ENCODE data around the gene CPXM2.

CPXM2 gene

GRCh38 chr10:123855008-123855684 is 36.5 kb downstream of the CPXM2 start:
- Histone ChIP-seq H3K4me3 (ENCODE audit: insufficient read depth, low read depth, low read length, poor library complexity, severe bottlenecking) (no peak overlapping the region), H3K36me3 (ENCODE audit: control insufficient read depth, insufficient read depth, low read length) (no peaks in the 10 kb centered on the region), H3K9me3 (ENCODE audit: control insufficient read depth, low read length) (no peaks in the 10 kb centered on the region), H3K4me1 (ENCODE audit: control insufficient read depth, insufficient read depth, low read length, poor library complexity, severe bottlenecking) (no peaks in the 10 kb centered on the region), H3K27me3 (replicated peaks; ENCODE audit: control insufficient read depth, insufficient read depth, low read length, poor library complexity, severe bottlenecking) (no peaks in the 10 kb centered on the region), H3K27ac (ENCODE audit: insufficient read depth, low read length, poor library complexity, severe bottlenecking) (no peak overlapping the region)
- DNase-seq: no peak

GRCh38 chr10:123854498-123854897 is 37.1 kb downstream of the CPXM2 start:
- Histone ChIP-seq H3K4me3 (ENCODE audit: insufficient read depth, low read depth, low read length, poor library complexity, severe bottlenecking) (no peak overlapping the region), H3K9me3 (ENCODE audit: control insufficient read depth, low read length) (no peaks in the 10 kb centered on the region), H3K36me3 (ENCODE audit: control insufficient read depth, insufficient read depth, low read length) (no peaks in the 10 kb centered on the region), H3K27ac (ENCODE audit: insufficient read depth, low read length, poor library complexity, severe bottlenecking) (no peak overlapping the region), H3K4me1 (ENCODE audit: control insufficient read depth, insufficient read depth, low read length, poor library complexity, severe bottlenecking) (no peaks in the 10 kb centered on the region), H3K27me3 (replicated peaks; ENCODE audit: control insufficient read depth, insufficient read depth, low read length, poor library complexity, severe bottlenecking) (no peaks in the 10 kb centered on the region)
- no peak for DNase-seq

- Histone ChIP-seq H3K27me3 (replicated peaks; ENCODE audit: control insufficient read depth, insufficient read depth, low read length, poor library complexity, severe bottlenecking) (no peaks in the 10 kb centered on the region), H3K36me3 (ENCODE audit: control insufficient read depth, insufficient read depth, low read length) (no peaks in the 10 kb centered on the region), H3K4me3 (ENCODE audit: insufficient read depth, low read depth, low read length, poor library complexity, severe bottlenecking) (no peak overlapping the region), H3K9me3 (ENCODE audit: control insufficient read depth, low read length) (no peaks in the 10 kb centered on the region), H3K27ac (ENCODE audit: insufficient read depth, low read length, poor library complexity, severe bottlenecking) (no peak overlapping the region), H3K4me1 (ENCODE audit: control insufficient read depth, insufficient read depth, low read length, poor library complexity, severe bottlenecking) (no peaks in the 10 kb centered on the region)
- no peak for DNase-seq
Observed at GRCh38 chr10:123854003-123854402, 37.6 kb downstream of the CPXM2 start.

DNA sequence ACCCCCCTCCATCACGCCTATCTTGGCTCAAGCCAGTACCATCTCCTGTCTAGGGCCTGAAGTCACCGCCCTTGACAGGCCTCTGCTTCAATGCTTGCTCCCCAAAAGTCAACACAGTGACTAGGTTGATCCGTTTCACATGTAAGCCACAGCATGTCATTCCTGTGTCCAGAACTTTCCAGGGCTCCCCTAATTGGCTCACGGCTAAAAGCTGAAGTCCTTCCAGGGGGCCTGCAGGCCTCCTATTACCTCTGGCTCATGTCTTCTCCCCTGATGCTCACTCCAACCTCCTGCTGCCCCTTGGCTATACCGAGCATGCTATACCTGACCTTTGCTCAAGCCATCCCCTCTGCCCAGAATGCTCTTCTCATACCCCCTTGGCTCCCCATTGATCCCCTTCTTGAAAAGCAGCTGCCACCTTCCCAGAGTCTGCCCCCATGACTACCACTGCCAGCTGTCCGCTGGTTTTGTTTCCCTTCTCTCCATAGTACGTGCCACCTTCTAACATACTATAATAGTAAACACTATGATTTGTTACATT is 39.1 kb downstream of the CPXM2 start:
- Histone ChIP-seq H3K4me1 (ENCODE audit: control insufficient read depth, insufficient read depth, low read length, poor library complexity, severe bottlenecking) (no peaks in the 10 kb centered on the region), H3K27ac (ENCODE audit: insufficient read depth, low read length, poor library complexity, severe bottlenecking) (no peak overlapping the region), H3K9me3 (ENCODE audit: control insufficient read depth, low read length) (no peaks in the 10 kb centered on the region), H3K36me3 (ENCODE audit: control insufficient read depth, insufficient read depth, low read length) (no peaks in the 10 kb centered on the region), H3K4me3 (ENCODE audit: insufficient read depth, low read depth, low read length, poor library complexity, severe bottlenecking) (no peak overlapping the region), H3K27me3 (replicated peaks; ENCODE audit: control insufficient read depth, insufficient read depth, low read length, poor library complexity, severe bottlenecking) (no peaks in the 10 kb centered on the region)
- no peak for DNase-seq

DNA sequence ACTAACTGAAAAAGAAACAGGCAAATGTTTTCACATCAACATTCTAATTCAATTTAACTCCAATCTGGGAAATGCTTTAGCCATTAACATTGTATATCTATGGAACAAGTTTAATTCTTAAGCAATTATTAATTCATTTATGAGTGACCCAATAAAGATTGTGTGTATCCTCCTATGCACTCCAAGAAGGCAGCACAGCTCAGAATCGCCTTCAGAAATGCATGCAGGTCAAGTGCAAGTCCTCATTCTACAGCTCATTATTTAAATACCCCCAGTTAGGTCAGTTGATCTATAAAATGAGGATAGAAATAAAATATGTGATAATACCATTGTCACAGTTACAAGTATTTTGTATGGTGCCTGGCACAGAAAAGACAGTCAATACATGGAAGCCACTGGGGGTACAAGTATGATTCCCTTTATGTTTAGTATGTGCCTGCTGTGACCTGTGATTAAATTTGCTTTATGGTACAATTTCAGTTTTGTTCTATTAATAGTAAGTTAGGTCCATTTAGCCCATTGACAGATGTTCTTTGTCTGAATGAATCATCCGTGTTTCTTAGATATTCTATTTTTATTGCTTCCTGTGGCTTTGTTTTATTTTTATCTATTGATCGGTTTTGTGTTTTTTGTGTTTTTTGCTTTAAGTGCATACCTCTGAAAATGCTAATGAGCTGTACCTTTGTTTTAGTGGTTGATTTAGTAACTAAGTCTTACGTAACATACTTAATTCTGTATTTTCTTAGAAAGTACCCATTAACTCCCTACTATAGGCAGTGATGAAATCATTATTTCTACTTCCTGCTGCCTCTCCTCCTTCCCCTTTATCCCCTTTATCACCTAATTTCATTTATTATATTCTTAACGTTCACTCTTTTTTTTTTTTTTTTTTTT is 42.8 kb downstream of the CPXM2 start:
- no peaks in the 10 kb centered on the region for H3K27me3 ChIP-seq (replicated peaks; ENCODE audit: control insufficient read depth, insufficient read depth, low read length, poor library complexity, severe bottlenecking)
- no peak for DNase-seq
- no peaks in the 10 kb centered on the region for H3K9me3 ChIP-seq (ENCODE audit: control insufficient read depth, low read length)
- H3K36me3 ChIP-seq (ENCODE audit: control insufficient read depth, insufficient read depth, low read length): no peaks in the 10 kb centered on the region
- no peak overlapping the region for H3K4me3 ChIP-seq (ENCODE audit: insufficient read depth, low read depth, low read length, poor library complexity, severe bottlenecking)
- no peak overlapping the region for H3K27ac ChIP-seq (ENCODE audit: insufficient read depth, low read length, poor library complexity, severe bottlenecking)
- H3K4me1 ChIP-seq (ENCODE audit: control insufficient read depth, insufficient read depth, low read length, poor library complexity, severe bottlenecking): no peaks in the 10 kb centered on the region

DNA sequence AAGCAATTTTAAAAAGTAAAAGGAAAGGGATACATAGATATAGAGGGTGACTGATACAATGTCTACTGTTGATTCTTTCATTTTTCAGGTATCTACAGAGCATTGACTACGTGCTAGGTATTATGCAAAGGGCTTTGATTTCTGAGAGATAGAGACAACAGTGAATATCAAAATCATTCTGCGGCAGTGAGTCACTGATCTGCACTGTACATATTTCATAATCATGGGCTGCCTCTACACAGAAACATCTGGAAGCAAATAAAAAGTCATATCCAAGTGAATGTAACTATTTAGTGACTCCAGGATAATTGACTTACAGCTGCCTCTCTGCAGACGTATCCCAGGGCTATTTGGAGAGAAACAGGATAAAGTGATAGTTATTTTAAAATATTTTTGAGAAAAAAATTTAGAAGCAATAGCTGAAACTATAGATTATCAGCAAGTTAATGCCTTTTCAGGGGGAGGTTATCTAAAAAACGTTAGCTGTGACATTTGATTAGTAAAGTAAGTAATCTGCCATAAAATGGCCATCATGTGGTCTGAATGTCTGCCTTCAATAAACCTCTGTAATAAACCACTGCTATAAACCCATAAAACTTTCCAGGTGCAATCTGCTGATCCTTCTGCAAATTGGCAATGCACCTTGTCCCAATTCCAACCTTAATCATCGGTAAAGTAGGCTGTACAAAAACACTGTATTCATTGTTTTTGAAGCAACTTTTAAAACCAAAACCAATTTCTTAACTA is 43.7 kb downstream of the CPXM2 start:
- H3K36me3 ChIP-seq (ENCODE audit: control insufficient read depth, insufficient read depth, low read length): no peaks in the 10 kb centered on the region
- no peak overlapping the region for H3K27ac ChIP-seq (ENCODE audit: insufficient read depth, low read length, poor library complexity, severe bottlenecking)
- H3K4me3 ChIP-seq (ENCODE audit: insufficient read depth, low read depth, low read length, poor library complexity, severe bottlenecking): no peak overlapping the region
- H3K4me1 ChIP-seq (ENCODE audit: control insufficient read depth, insufficient read depth, low read length, poor library complexity, severe bottlenecking): no peaks in the 10 kb centered on the region
- no peaks in the 10 kb centered on the region for H3K9me3 ChIP-seq (ENCODE audit: control insufficient read depth, low read length)
- DNase-seq: no peak
- no peaks in the 10 kb centered on the region for H3K27me3 ChIP-seq (replicated peaks; ENCODE audit: control insufficient read depth, insufficient read depth, low read length, poor library complexity, severe bottlenecking)

DNA sequence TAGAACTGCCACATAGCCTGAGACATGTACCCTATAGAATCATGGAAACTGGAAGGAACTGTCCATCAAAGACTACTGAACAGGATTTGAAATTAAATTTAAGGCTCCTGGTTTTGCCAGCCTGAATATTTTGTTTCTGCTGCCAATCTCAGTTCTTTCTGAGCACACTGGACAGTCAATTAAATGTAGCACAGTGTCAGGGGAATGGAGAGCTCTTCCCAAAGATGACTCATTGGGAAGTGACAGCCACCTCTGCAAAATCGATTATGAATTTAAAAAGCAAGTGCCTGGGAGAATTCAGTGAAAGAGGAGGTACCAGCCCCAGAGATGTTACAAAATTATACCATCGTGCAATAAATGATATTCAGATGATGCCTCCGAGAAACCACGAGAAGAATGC is 47.8 kb downstream of the CPXM2 start:
- H3K36me3 ChIP-seq (ENCODE audit: control insufficient read depth, insufficient read depth, low read length): no peaks in the 10 kb centered on the region
- H3K9me3 ChIP-seq (ENCODE audit: control insufficient read depth, low read length): no peaks in the 10 kb centered on the region
- no peak overlapping the region for H3K4me3 ChIP-seq (ENCODE audit: insufficient read depth, low read depth, low read length, poor library complexity, severe bottlenecking)
- DNase-seq: no peak
- no peak overlapping the region for H3K27ac ChIP-seq (ENCODE audit: insufficient read depth, low read length, poor library complexity, severe bottlenecking)
- H3K27me3 ChIP-seq (replicated peaks; ENCODE audit: control insufficient read depth, insufficient read depth, low read length, poor library complexity, severe bottlenecking): no peaks in the 10 kb centered on the region
- no peaks in the 10 kb centered on the region for H3K4me1 ChIP-seq (ENCODE audit: control insufficient read depth, insufficient read depth, low read length, poor library complexity, severe bottlenecking)

- Histone ChIP-seq H3K4me3 (ENCODE audit: insufficient read depth, low read depth, low read length, poor library complexity, severe bottlenecking) (no peak overlapping the region), H3K4me1 (ENCODE audit: control insufficient read depth, insufficient read depth, low read length, poor library complexity, severe bottlenecking) (no peaks in the 10 kb centered on the region), H3K9me3 (ENCODE audit: control insufficient read depth, low read length) (no peaks in the 10 kb centered on the region), H3K36me3 (ENCODE audit: control insufficient read depth, insufficient read depth, low read length) (no peaks in the 10 kb centered on the region), H3K27me3 (replicated peaks; ENCODE audit: control insufficient read depth, insufficient read depth, low read length, poor library complexity, severe bottlenecking) (no peaks in the 10 kb centered on the region), H3K27ac (ENCODE audit: insufficient read depth, low read length, poor library complexity, severe bottlenecking) (no peak overlapping the region)
- DNase-seq: no peak
Observed at GRCh38 chr10:123842692-123843385, 48.8 kb downstream of the CPXM2 start.

GRCh38 chr10:123841560-123841959 is 50.0 kb downstream of the CPXM2 start:
- Histone ChIP-seq H3K9me3 (ENCODE audit: control insufficient read depth, low read length) (no peaks in the 10 kb centered on the region), H3K36me3 (ENCODE audit: control insufficient read depth, insufficient read depth, low read length) (no peaks in the 10 kb centered on the region), H3K4me1 (ENCODE audit: control insufficient read depth, insufficient read depth, low read length, poor library complexity, severe bottlenecking) (no peaks in the 10 kb centered on the region), H3K4me3 (ENCODE audit: insufficient read depth, low read depth, low read length, poor library complexity, severe bottlenecking) (no peak overlapping the region), H3K27ac (ENCODE audit: insufficient read depth, low read length, poor library complexity, severe bottlenecking) (no peak overlapping the region), H3K27me3 (replicated peaks; ENCODE audit: control insufficient read depth, insufficient read depth, low read length, poor library complexity, severe bottlenecking) (no peaks in the 10 kb centered on the region)
- no peak for DNase-seq

Measured in effector memory CD4-positive, alpha-beta T cell (primary cell).